Activated T-cell treated with anti-CD3 and anti-CD28 coated beads for 4 hours (primary cell): ENCODE data around the gene HOXA6.

Experiments used
- DNase-seq: peaks from one replicate; pipeline ENCODE4 v3.0.0-alpha.2; 2020

HOXA6 gene

GRCh38 chr7:27095897-27096767 is 51.4 kb downstream of the HOXA6 start, which contains the start of gene HOXA1:
HOXA1 (minus strand) TSS chr7:27096000; CDS start chr7:27095912, 88 bp downstream.
- peak; percentile 56 for DNase-seq
